ENCODE results near the gene SLC12A7. TPM values are rescaled to one million over a fixed set of nuclear protein-coding genes. Genes with fewer than 3 reads are reported as not detected.
"Not testable (repeated sequence)": the region's sequence is repeated elsewhere in the genome, so short reads cannot be mapped to it uniquely, and the experiment has no call there.

SLC12A7 gene
- total RNA-seq, 1 experiment from 2014 or later: 6.3 TPM

- CTCF ChIA-PET: interaction anchor here (0.6 to 1.0 kb wide), 2 partner anchors 17 to 32 kb away, joined by 3 to 4 read pairs; no protein-coding TSS in a partner anchor
- Mint-ChIP-seq H3K36me3 (ENCODE audit: insufficient read depth, unreplicated experiment) (no peaks in the 10 kb centered on the region), H3K27me3 (ENCODE audit: insufficient read depth, unreplicated experiment) (peaks cover 4% of the 10 kb centered on the region), H3K4me1 (ENCODE audit: insufficient read depth, unreplicated experiment) (no peaks in the 10 kb centered on the region), H3K4me3 (ENCODE audit: unreplicated experiment) (no peak overlapping the region), H3K9me3 (ENCODE audit: unreplicated experiment) (peaks cover under 1% of the 10 kb centered on the region), H3K27ac (ENCODE audit: low read depth, unreplicated experiment) (no peak overlapping the region)
- peak; percentile 46 for DNase-seq (ENCODE audit: unreplicated experiment)
- POLR2A ChIA-PET: no interaction called here
- no peak for TF ChIP-seq CTCF (IDR thresholded peaks at IDR 0.05; ENCODE audit: unreplicated experiment)
- intact Hi-C loops (cut with micrococcal nuclease): no loop called here
- BruUV-seq (replicated peaks): no TSS peak
Measured at GRCh38 chr5:1129711-1130055, 17.8 kb upstream of the SLC12A7 start.

GRCh38 chr5:1128977-1129710 lies 17.3 kb upstream of the SLC12A7 start:
- H3K4me1 Mint-ChIP-seq (ENCODE audit: insufficient read depth, unreplicated experiment): no peaks in the 10 kb centered on the region

GRCh38 chr5:1127959-1128785 lies 16.3 kb upstream of the SLC12A7 start:
- no peaks in the 10 kb centered on the region for H3K4me1 Mint-ChIP-seq (ENCODE audit: insufficient read depth, unreplicated experiment)
- no peak for DNase-seq (ENCODE audit: unreplicated experiment)
- H3K27ac Mint-ChIP-seq (ENCODE audit: low read depth, unreplicated experiment): no peak overlapping the region
- no TSS peak for BruUV-seq (replicated peaks)
- POLR2A ChIA-PET: no interaction called here
- peaks cover 12% of the 10 kb centered on the region for H3K27me3 Mint-ChIP-seq (ENCODE audit: insufficient read depth, unreplicated experiment)
- no peak for TF ChIP-seq CTCF (IDR thresholded peaks at IDR 0.05; ENCODE audit: unreplicated experiment)
- intact Hi-C loops (cut with micrococcal nuclease): no loop called here
- H3K36me3 Mint-ChIP-seq (ENCODE audit: insufficient read depth, unreplicated experiment): no peaks in the 10 kb centered on the region
- no peak overlapping the region for H3K4me3 Mint-ChIP-seq (ENCODE audit: unreplicated experiment)
- H3K9me3 Mint-ChIP-seq (ENCODE audit: unreplicated experiment): peaks cover 6% of the 10 kb centered on the region
- CTCF ChIA-PET: interaction anchor here (1.4 kb wide), 1 partner anchor 13 kb away, joined by 6 read pairs; no protein-coding TSS in a partner anchor

More at GRCh38 chr5:1128977-1129710, 17.3 kb upstream of the SLC12A7 start:
- no peak for TF ChIP-seq CTCF (IDR thresholded peaks at IDR 0.05; ENCODE audit: unreplicated experiment)
- Mint-ChIP-seq H3K36me3 (ENCODE audit: insufficient read depth, unreplicated experiment) (no peaks in the 10 kb centered on the region), H3K9me3 (ENCODE audit: unreplicated experiment) (peaks cover 6% of the 10 kb centered on the region), H3K27ac (ENCODE audit: low read depth, unreplicated experiment) (no peak overlapping the region), H3K4me3 (ENCODE audit: unreplicated experiment) (no peak overlapping the region), H3K27me3 (ENCODE audit: insufficient read depth, unreplicated experiment) (peaks cover 9% of the 10 kb centered on the region)
- CTCF ChIA-PET: interaction anchor here (0.6 to 1.0 kb wide), 2 partner anchors 16 to 32 kb away, joined by 3 to 4 read pairs; no protein-coding TSS in a partner anchor
- DNase-seq (ENCODE audit: unreplicated experiment): no peak
- intact Hi-C loops (cut with micrococcal nuclease): no loop called here
- no TSS peak for BruUV-seq (replicated peaks)
- POLR2A ChIA-PET: no interaction called here

- H3K27me3 Mint-ChIP-seq (ENCODE audit: insufficient read depth, unreplicated experiment): peaks cover 20% of the 10 kb centered on the region
- H3K9me3 Mint-ChIP-seq (ENCODE audit: unreplicated experiment); H3K4me1 Mint-ChIP-seq (ENCODE audit: insufficient read depth, unreplicated experiment); H3K27ac Mint-ChIP-seq (ENCODE audit: low read depth, unreplicated experiment); DNase-seq (ENCODE audit: unreplicated experiment); H3K4me3 Mint-ChIP-seq (ENCODE audit: unreplicated experiment); BruUV-seq (replicated peaks); POLR2A ChIA-PET; H3K36me3 Mint-ChIP-seq (ENCODE audit: insufficient read depth, unreplicated experiment); intact Hi-C loops (cut with micrococcal nuclease): not testable (repeated sequence)
- CTCF ChIA-PET: interaction anchor here (0.6 to 0.7 kb wide), 2 partner anchors 187 to 191 kb away, joined by 3 to 4 read pairs; no protein-coding TSS in a partner anchor
Measured at GRCh38 chr5:1125695-1126094, 13.8 kb upstream of the SLC12A7 start.

Data from MCF 10A (cell line).